NB4 (cell line): ENCODE results near the gene ARVCF.
A peak's percentile ranks its signal among the peaks of the same experiment; 100 is the strongest.

Experiments used
- DNase-seq: peaks from one replicate; pipeline ENCODE4 v3.0.0; 2010; ENCODE audit warnings: low read depth
- H3K4me3 ChIP-seq: one replicate; pipeline ENCODE4 v1.5.1; 2011; ENCODE audit warnings: mild to moderate bottlenecking, low read depth, low read length, moderate library complexity
- CTCF ChIP-seq: IDR thresholded peaks from one replicate; pipeline ENCODE4 v1.5.1; 2012; ENCODE audit warnings: low read depth, low read length
- MAX ChIP-seq: IDR thresholded peaks from 2 replicates; pipeline ENCODE4 v1.6.1; 2011; ENCODE audit warnings: low read depth, low read length
- MYC ChIP-seq: IDR thresholded peaks from 2 replicates; pipeline ENCODE4 v1.6.1; 2011; ENCODE audit warnings: low read depth, low read length
- POLR2A ChIP-seq: IDR thresholded peaks from 2 replicates; pipeline ENCODE4 v1.6.1; 2011; ENCODE audit warnings: mild to moderate bottlenecking; ENCODE audit not compliant: insufficient read length; ENCODE audit errors: extremely low read depth

The ARVCF gene

DNA sequence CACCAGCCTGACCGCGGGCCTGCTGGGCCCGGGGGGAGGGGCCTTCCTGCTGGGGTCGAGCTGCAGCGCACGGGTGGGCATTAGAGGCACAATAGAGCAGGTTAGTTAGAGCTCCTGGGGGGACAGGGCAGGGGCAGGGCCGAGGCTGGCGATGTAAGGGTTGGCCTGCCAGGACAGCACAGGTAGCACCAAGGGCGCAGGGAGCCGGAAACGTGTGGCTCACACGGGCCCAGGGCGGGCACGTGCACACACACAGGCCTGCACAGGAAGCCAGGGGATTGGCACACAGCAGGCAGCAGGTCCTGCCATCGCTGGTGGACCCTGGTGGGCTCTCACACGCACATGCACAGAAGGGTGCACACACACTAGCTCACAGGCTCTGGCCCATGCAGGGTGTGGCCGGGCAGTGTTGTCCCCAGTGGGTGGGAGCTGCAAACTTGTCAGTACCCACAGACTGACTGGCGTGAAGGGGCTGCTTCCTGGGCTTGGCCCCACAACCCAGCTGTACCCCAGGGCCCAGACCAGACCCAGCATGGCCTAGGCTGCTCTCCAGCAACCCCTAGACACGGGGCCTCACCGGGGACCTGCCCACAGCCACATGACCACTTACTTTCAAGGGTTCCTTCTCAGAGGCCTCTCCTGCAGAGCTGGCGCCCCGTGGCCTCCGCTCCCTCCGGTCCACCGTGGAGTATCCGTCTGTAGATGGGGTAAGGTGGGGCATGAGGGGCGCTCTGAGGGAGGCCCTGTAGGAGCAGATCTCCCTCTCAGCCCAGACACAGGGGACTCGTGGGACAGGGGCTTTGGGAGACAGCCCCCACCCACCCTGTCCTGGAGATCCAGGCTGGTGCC is 45.1 kb downstream of the ARVCF start:
- no peak overlapping the region for H3K4me3 ChIP-seq
- TF ChIP-seq MYC (no peak), POLR2A (no peak), MAX (no peak), CTCF (no peak)
- DNase-seq = no peak

DNA sequence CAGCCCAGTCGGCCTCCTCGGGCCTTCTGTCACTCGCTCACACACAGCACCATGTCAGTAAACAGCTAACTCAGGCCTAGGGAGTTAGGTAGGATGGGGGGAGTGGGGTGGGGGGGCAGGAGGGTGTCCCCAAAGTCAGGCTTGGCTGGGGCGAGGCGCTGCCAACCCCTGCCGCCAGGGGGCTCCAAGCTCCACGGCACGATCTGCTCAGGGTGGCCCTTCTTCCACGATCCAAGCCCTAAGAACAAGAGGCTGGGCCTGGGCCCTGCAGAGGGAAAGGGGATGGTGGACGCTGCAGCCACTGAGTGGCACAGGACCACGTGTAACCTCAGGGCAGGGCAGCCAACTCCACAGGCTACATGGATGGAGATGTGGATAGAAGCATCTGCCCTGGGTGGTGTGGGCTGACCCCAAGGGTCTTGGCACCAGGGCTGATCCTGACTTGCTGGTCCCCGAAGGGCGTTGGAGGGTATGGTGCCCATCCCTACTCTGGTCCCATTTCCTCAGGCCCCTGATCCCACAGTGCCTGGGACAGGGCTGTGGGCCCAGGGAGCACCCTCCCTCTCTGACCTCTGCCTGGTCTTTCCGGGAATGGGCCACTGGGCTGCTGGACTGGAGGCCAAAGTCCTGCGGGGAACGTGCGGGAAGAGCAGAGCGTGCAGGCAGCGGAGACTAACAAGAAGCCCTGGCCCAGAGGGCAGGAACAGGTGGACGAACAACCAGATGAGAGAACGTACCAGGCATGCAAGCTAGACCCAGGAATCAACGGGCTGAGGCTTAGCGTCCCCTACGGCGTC is 45.9 kb downstream of the ARVCF start:
- no peak overlapping the region for H3K4me3 ChIP-seq
- peak; percentile 72 for TF ChIP-seq CTCF
- TF ChIP-seq POLR2A = no peak
- no peak for TF ChIP-seq MAX
- no peak for TF ChIP-seq MYC
- DNase-seq = peak; percentile 76

- H3K4me3 ChIP-seq = no peak overlapping the region
- no peak for DNase-seq
- no peak for TF ChIP-seq CTCF
- TF ChIP-seq POLR2A = no peak
- TF ChIP-seq MYC = no peak
- TF ChIP-seq MAX = no peak
These were observed 46.6 kb downstream of the ARVCF start for GRCh38 chr22:19970031-19970478.

DNA sequence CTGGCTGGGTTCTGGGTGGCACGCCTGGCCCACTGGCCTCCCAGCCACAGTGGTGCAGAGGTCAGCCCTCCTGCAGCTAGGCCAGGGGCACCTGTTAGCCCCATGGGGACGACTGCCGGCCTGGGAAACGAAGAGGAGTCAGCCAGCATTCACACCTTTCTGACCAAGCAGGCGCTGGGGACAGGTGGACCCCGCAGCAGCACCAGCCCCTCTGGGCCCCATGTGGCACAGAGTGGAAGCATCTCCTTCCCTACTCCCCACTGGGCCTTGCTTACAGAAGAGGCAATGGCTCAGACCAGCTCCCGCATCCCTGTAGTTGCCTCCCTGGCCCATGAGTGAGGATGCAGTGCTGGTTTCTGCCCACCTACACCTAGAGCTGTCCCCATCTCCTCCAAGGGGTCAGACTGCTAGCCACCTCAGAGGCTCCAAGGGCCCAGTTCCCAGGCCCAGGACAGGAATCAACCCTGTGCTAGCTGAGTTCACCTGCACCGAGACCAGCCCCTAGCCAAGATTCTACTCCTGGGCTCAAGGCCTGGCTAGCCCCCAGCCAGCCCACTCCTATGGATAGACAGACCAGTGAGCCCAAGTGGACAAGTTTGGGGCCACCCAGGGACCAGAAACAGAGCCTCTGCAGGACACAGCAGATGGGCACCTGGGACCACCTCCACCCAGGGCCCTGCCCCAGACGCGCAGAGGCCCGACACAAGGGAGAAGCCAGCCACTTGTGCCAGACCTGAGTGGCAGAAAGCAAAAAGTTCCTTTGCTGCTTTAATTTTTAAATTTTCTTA is 47.3 kb downstream of the ARVCF start:
- TF ChIP-seq MYC (no peak), CTCF (no peak), POLR2A (no peak), MAX (no peak)
- no peak for DNase-seq
- no peak overlapping the region for H3K4me3 ChIP-seq

DNA sequence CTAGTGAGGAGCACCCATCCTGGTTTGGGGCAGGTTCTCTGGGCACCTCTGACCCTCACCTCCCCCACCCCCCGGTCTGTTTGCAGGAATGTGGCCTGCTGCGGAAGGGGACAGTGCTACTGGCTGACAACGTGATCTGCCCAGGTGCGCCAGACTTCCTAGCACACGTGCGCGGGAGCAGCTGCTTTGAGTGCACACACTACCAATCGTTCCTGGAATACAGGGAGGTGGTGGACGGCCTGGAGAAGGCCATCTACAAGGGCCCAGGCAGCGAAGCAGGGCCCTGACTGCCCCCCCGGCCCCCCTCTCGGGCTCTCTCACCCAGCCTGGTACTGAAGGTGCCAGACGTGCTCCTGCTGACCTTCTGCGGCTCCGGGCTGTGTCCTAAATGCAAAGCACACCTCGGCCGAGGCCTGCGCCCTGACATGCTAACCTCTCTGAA is 48.2 kb downstream of the ARVCF start:
- TF ChIP-seq CTCF = no peak
- no peak for TF ChIP-seq POLR2A
- TF ChIP-seq MAX = no peak
- no peak for TF ChIP-seq MYC
- no peak overlapping the region for H3K4me3 ChIP-seq
- DNase-seq = no peak
